ENCODE data around the gene TRAF5. TPM values are rescaled to one million over a fixed set of nuclear protein-coding genes. Genes with fewer than 3 reads are reported as not detected.
A peak's percentile ranks its signal among the peaks of the same experiment; 100 is the strongest.
"Not testable (repeated sequence)": the region's sequence is repeated elsewhere in the genome, so short reads cannot be mapped to it uniquely, and the experiment has no call there.

Gene TRAF5
- total and polyA plus RNA-seq, 7 donors: 1.1 to 5.1 (median 1.8) TPM

GRCh38 chr1:211320980-211321379 is 5.7 kb upstream of the TRAF5 start:
- H3K36me3 ChIP-seq (ENCODE audit: insufficient read depth in 1 of 2, low read depth in 1 of 2): peaks cover 0 to 16% of the 10 kb centered on the region in 2 donors
- no peak for TF ChIP-seq CTCF (IDR thresholded peaks at IDR 0.05)
- intact Hi-C loops (cut with DNase I): loop anchor here in 1 of 2 donors (10.0 kb wide), 2 partner anchors 194 to 334 kb away; no protein-coding TSS in a partner anchor
- H3K9me3 ChIP-seq: no peaks in the 10 kb centered on the region
- no peaks in the 10 kb centered on the region for H3K27me3 ChIP-seq (ENCODE audit: insufficient read depth in 3 of 3, low read length in 2 of 3)
- H3K27ac ChIP-seq: no peak overlapping the region
- no peak overlapping the region for H3K4me3 ChIP-seq
- DNase-seq (no peak), ATAC-seq (peak in 1 of 4 donors; percentile 36)
- 81 to 89% (median 84%) methylated on average over 4 of the region's 4 CpGs for WGBS, 3 donors
- H3K4me1 ChIP-seq: peaks cover under 1% of the 10 kb centered on the region

GRCh38 chr1:211321646-211322045 is 5.0 kb upstream of the TRAF5 start:
- H3K27ac ChIP-seq; DNase-seq; H3K9me3 ChIP-seq; H3K36me3 ChIP-seq (ENCODE audit: insufficient read depth in 1 of 2, low read depth in 1 of 2); ATAC-seq; H3K4me3 ChIP-seq; H3K27me3 ChIP-seq (ENCODE audit: insufficient read depth in 3 of 3, low read length in 2 of 3); H3K4me1 ChIP-seq: not testable (repeated sequence)
- intact Hi-C loops (cut with DNase I): loop anchor here in 1 of 2 donors (10.0 kb wide), 2 partner anchors 193 to 333 kb away; no protein-coding TSS in a partner anchor
- 92 to 94% (median 94%) methylated on average over 7 of the region's 7 CpGs for WGBS, 3 donors

GRCh38 chr1:211323156-211324063 is 3.2 kb upstream of the TRAF5 start:
- ATAC-seq: peak in 2 of 4 donors; percentile 41 to 57
- 29 to 35% (median 30%) methylated on average over 9 of the region's 9 CpGs for WGBS, 3 donors
- no peaks in the 10 kb centered on the region for H3K27me3 ChIP-seq (ENCODE audit: insufficient read depth in 3 of 3, low read length in 2 of 3)
- no peak overlapping the region for H3K27ac ChIP-seq
- peaks cover 3% of the 10 kb centered on the region for H3K4me1 ChIP-seq
- DNase-seq: no peak
- intact Hi-C loops (cut with DNase I): loop anchor here in 1 of 2 donors (10.0 kb wide), 2 partner anchors 191 to 331 kb away; no protein-coding TSS in a partner anchor
- TF ChIP-seq CTCF (IDR thresholded peaks at IDR 0.05): peak; percentile 57
- no peak overlapping the region for H3K4me3 ChIP-seq
- H3K36me3 ChIP-seq (ENCODE audit: insufficient read depth in 1 of 2, low read depth in 1 of 2): no peaks in the 10 kb centered on the region
- no peaks in the 10 kb centered on the region for H3K9me3 ChIP-seq

GRCh38 chr1:211324992-211325775 is 1.4 kb upstream of the TRAF5 start:
- 84 to 90% (median 84%) methylated on average over 12 of the region's 12 CpGs for WGBS, 3 donors
- intact Hi-C loops (cut with DNase I): loop anchor here in 1 of 2 donors (5.0 to 10.0 kb wide), 3 partner anchors 57 to 330 kb away; no protein-coding TSS in a partner anchor
- no peak overlapping the region for H3K4me3 ChIP-seq
- H3K4me1 ChIP-seq: peaks cover 3% of the 10 kb centered on the region
- DNase-seq: no peak
- H3K36me3 ChIP-seq (ENCODE audit: insufficient read depth in 1 of 2, low read depth in 1 of 2): no peaks in the 10 kb centered on the region
- H3K27ac ChIP-seq: no peak overlapping the region
- no peaks in the 10 kb centered on the region for H3K9me3 ChIP-seq
- H3K27me3 ChIP-seq (ENCODE audit: insufficient read depth in 3 of 3, low read length in 2 of 3): no peaks in the 10 kb centered on the region
- no peak for ATAC-seq
- TF ChIP-seq CTCF (IDR thresholded peaks at IDR 0.05): no peak
